HepG2 (cell line): ENCODE results near the gene RSPH4A. TPM values are rescaled to one million over a fixed set of nuclear protein-coding genes. Genes with fewer than 3 reads are reported as not detected.
A peak's percentile ranks its signal among the peaks of the same experiment; 100 is the strongest.

ENCODE experiments used
- ARNT ChIP-seq: fragments of 450-650 bp; IDR thresholded peaks from 2 replicates; pipeline ENCODE4 v1.6.1; 2017
- ATF5 ChIP-seq: sonication (generic); formaldehyde crosslinking; IDR thresholded peaks from 2 replicates; pipeline ENCODE4 v1.4.0; 2020; ENCODE audit warnings: mild to moderate bottlenecking, low read depth, missing genetic modification reagents
- CREB3 ChIP-seq: sonication (generic); formaldehyde crosslinking; IDR thresholded peaks from 2 replicates; pipeline ENCODE4 v1.5.0; 2020; ENCODE audit warnings: missing genetic modification reagents
- DR1 ChIP-seq: sonication (generic); formaldehyde crosslinking; IDR thresholded peaks from 2 replicates; pipeline ENCODE4 v1.8.0; 2021; ENCODE audit warnings: mild to moderate bottlenecking, missing genetic modification reagents, inconsistent platforms
- EZH2 ChIP-seq: conservative IDR thresholded peaks from 2 replicates; pipeline ENCODE4 v1.6.1; 2012; ENCODE audit warnings: mild to moderate bottlenecking, low read depth, low read length, moderate library complexity
- HNF1B ChIP-seq: sonication (generic); formaldehyde crosslinking; IDR thresholded peaks from 2 replicates; pipeline ENCODE4 v1.5.1; 2020; ENCODE audit warnings: mild to moderate bottlenecking, moderate library complexity, missing genetic modification reagents
- RFX1 ChIP-seq: fragments of 450-650 bp; IDR thresholded peaks from 2 replicates; pipeline ENCODE4 v1.6.1; 2017
- SRSF9 ChIP-seq: fragments of 200-400 bp; formaldehyde crosslinking; IDR thresholded peaks from 2 replicates; pipeline ENCODE4 v1.6.1; 2018; ENCODE audit warnings: borderline replicate concordance, mild to moderate bottlenecking, low read depth, low read length; ENCODE audit not compliant: insufficient read depth, poor library complexity, severe bottlenecking
- ZBTB40 ChIP-seq, 2 experiments: fragments of 450-650 bp in 1 of 2; sonication (generic) in 1 of 2; formaldehyde crosslinking in 1 of 2; IDR thresholded peaks; 2 replicates each; pipeline versions ENCODE4 v1.6.1 to v1.8.0; 2016 to 2022; ENCODE audit warnings: antibody characterized with exemption in 1 of 2, mild to moderate bottlenecking in 1 of 2, missing genetic modification reagents in 1 of 2
- ZNF33B ChIP-seq: sonication (generic); formaldehyde crosslinking; IDR thresholded peaks from 2 replicates; pipeline ENCODE4 v1.5.1; 2020; ENCODE audit warnings: mild to moderate bottlenecking, missing genetic modification reagents
- ZNF556 ChIP-seq: sonication (generic); formaldehyde crosslinking; IDR thresholded peaks from 2 replicates; pipeline ENCODE4 v1.4.0; 2020; ENCODE audit warnings: mild to moderate bottlenecking, missing genetic modification reagents, borderline replicate concordance
- ZNF703 ChIP-seq: sonication (generic); formaldehyde crosslinking; IDR thresholded peaks from 2 replicates; pipeline ENCODE4 v1.5.1; 2020; ENCODE audit warnings: missing genetic modification reagents, mild to moderate bottlenecking, moderate library complexity, borderline replicate concordance
- ZNF704 ChIP-seq: sonication (generic); formaldehyde crosslinking; IDR thresholded peaks from 2 replicates; pipeline ENCODE4 v1.8.1; 2023; ENCODE audit warnings: mild to moderate bottlenecking, inconsistent platforms, moderate library complexity, missing genetic modification reagents, borderline replicate concordance
- polyA plus RNA-seq, 8 experiments: library from polyadenylated mRNA; depleted of rRNA in 3 of 8; stranded (reverse) in 7 of 8; unstranded in 1 of 8; fragments of >200 nt; fragmentation: Illumina TruSeq in 4 of 8; extraction: Trizol in 4 of 8; gene quantifications; 2 replicates each; pipeline versions ENCODE4 v1.2.1 to v1.2.3, GENCODE V29; 2011 to 2016; ENCODE audit warnings: low read depth in 4 of 8, missing spikeins in 1 of 8, mixed read lengths in 1 of 8; ENCODE audit not compliant: insufficient read depth in 1 of 8
- total RNA-seq, 5 experiments: library from RNA; depleted of rRNA; stranded (reverse); fragments of >200 nt; fragmentation: Illumina TruSeq; extraction: Trizol; gene quantifications; 2 replicates each; pipeline ENCODE4 v1.2.3, GENCODE V29; 2016; ENCODE audit warnings: low read depth in 1 of 5

RSPH4A gene
- total and polyA plus RNA-seq, 2 of the 13 experiments (the other 11 are each of a cell fraction or from before 2014, with no cell fraction given) = 0.24 to 0.40 TPM

GRCh38 chr6:116570856-116571682 is 45.2 kb upstream of the RSPH4A start, which contains the start of gene RWDD1 (continued):
- TF ChIP-seq ZNF703 (CRISPR knock-in tag) = peak; percentile 92; the same call in 1 of the 2 replicates
- peak; percentile 72; the same call in 1 of the 2 replicates for TF ChIP-seq ZNF704 (CRISPR knock-in tag)
- no peak for TF ChIP-seq ZBTB40 (IDR thresholded peaks at IDR 0.05)
- peak; percentile 88; the same call in 1 of the 2 replicates for TF ChIP-seq ZBTB40 (CRISPR knock-in tag; IDR thresholded peaks at IDR 0.05)
- TF ChIP-seq CREB3 = peak; percentile 94; the same call in 1 of the 2 replicates
- TF ChIP-seq HNF1B (CRISPR knock-in tag) = peak; percentile 99
- TF ChIP-seq DR1 = peak; percentile 99
- TF ChIP-seq ATF5 (CRISPR knock-in tag) = peak; percentile 66; the same call in 1 of the 2 replicates
- TF ChIP-seq ZNF556 (CRISPR knock-in tag) = peak; percentile 99
- peak; percentile 95 for TF ChIP-seq ZNF33B (CRISPR knock-in tag)
- TF ChIP-seq SRSF9 = no peak
- TF ChIP-seq ARNT = no peak
- TF ChIP-seq EZH2 = no peak
- TF ChIP-seq RFX1 = no peak
